GM23338 (cell line): ENCODE measurements around the gene PXDN.

Source experiments
- CREB1 ChIP-seq: fragments of 250-450 bp; sonication (Bioruptor Pico); IDR thresholded peaks from 2 replicates; pipeline ENCODE4 v1.5.0; 2020; ENCODE audit warnings: low read depth, mild to moderate bottlenecking, moderate library complexity
- CTCF ChIP-seq, 2 experiments: fragments of 200-600 bp in 1 of 2; sonication (generic) in 1 of 2; conservative IDR thresholded peaks; 2 replicates each; pipeline versions ENCODE4 v1.5.1 to v1.6.1; 2016 to 2017; ENCODE audit warnings: antibody characterized with exemption in 2 of 2, low read depth in 2 of 2, mild to moderate bottlenecking in 2 of 2, moderate library complexity in 1 of 2
- EZH2 ChIP-seq: fragments of 200-600 bp; sonication (generic); IDR thresholded peaks from one replicate; pipeline ENCODE4 v1.8.0; 2017; ENCODE audit warnings: antibody characterized with exemption, mild to moderate bottlenecking, low read depth; ENCODE audit not compliant: unreplicated experiment
- POLR2AphosphoS5 ChIP-seq: IDR thresholded peaks from 2 replicates; pipeline ENCODE4 v1.6.1; 2016; ENCODE audit warnings: antibody characterized with exemption, low read depth

GRCh38 chr2:1673160-1673944, 71.0 kb downstream of the PXDN start:
- TF ChIP-seq CTCF (conservative IDR thresholded peaks at IDR 0.05; ENCODE audit: low read depth in 2 of 2), result no peak
- no peak for TF ChIP-seq EZH2
- TF ChIP-seq POLR2AphosphoS5, result no peak
- TF ChIP-seq CREB1 (CRISPR knock-in tag), result no peak
